ENCODE results near the gene DPPA5. TPM values are rescaled to one million over a fixed set of nuclear protein-coding genes. Genes with fewer than 3 reads are reported as not detected.

DPPA5 gene
- total RNA-seq, 1 experiment from 2014 or later, result not detected

DNA sequence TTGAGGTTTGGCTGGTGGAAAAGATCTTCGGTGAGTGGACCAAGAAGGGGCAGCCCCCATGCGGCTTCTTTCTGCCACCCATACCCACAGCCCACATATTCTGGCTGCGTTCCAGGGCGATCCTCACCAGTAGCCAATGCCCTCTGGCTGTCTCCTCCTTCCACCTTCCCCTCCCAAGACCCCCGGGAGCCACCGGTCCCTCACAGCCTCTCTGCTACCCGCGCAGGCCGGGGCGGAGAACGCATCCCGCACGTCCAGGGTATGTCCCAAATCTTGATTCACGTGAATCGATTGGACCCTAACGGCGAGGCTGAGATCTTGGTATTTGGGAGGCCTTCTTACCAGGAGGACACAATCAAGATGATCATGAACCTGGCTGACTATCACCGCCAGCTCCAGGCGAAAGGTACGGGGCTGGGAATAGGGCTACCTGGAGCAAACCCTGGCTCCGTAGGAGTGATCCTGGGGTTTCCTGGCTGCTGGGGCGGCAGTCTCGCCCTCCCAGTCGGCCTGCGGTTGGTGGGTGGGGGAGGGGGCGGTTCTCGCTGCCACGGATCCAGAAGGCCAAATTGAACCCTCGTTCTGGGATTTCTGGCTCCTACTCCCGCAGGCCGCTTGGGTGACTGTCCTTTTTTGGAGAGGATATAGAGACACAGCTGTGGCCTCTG, 8.9 kb upstream of the DPPA5 start (continued):
- TF ChIP-seq YY1 (IDR thresholded peaks at IDR 0.05; ENCODE audit: extremely low read depth, insufficient replicate concordance, low read depth, low read length) (no peak), ZNF274 (IDR thresholded peaks at IDR 0.05; ENCODE audit: low read depth, low read length) (no peak), POLR2A (IDR thresholded peaks at IDR 0.05; ENCODE audit: borderline replicate concordance, extremely low read depth, insufficient read depth, insufficient read length) (no peak), ZFX (IDR thresholded peaks at IDR 0.05) (no peak), EGR1 (IDR thresholded peaks at IDR 0.05; ENCODE audit: low read depth) (no peak), POLR2AphosphoS5 (IDR thresholded peaks at IDR 0.05; ENCODE audit: low read depth, low read length) (no peak), EZH2 (IDR thresholded peaks at IDR 0.05) (no peak)

DNA sequence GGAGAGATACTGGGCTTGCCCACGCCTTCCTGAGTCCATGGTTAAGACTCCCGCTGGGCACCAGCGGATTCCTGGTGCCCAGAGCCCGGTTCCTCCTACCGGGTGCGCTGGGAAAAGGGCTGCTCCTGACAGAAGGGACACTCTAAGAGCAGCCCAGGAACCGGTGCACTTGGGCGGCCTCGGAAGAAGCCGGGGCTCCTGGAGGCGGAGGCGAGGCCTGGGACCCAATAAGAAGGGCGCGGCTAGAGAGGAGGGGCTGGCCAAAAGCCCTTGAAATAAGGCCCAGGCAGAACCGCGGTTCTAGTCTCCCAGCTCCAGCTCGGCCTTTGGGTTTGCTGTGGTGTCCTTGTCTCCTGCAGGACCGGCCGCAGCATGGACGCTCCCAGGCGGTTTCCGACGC, 8.3 kb upstream of the DPPA5 start, which contains the start of gene KHDC3L:
KHDC3L (plus strand) TSS at position 301 of the 400 bp plus-strand sequence; CDS start at position 373, 72 bp downstream.
- H2AFZ ChIP-seq (ENCODE audit: low read depth, low read length, poor library complexity, severe bottlenecking), result no peak within 1 kb of the TSS
- no peak within 1 kb of the TSS for H3K9ac ChIP-seq (ENCODE audit: low read length)
- ATAC-seq, result no peak
- no peaks in the 10 kb centered on the region for H4K20me1 ChIP-seq (ENCODE audit: insufficient read depth)
- ChIA-PET CTCF (no interaction called here), POLR2A (no interaction called here), RAD21 (ENCODE audit: low non-redundant PET in 1 of 2, low total read pairs in 2 of 2, uncharacterized antibody in 2 of 2, unreplicated experiment in 2 of 2) (no interaction called here)
- no TSS peak for BruUV-seq (replicated peaks)
- no peak within 1 kb of the TSS for H3K27ac ChIP-seq (ENCODE audit: low read depth, low read length)
- no peaks in the 10 kb centered on the region for H3K4me1 ChIP-seq (ENCODE audit: control insufficient read depth in 1 of 2, insufficient read depth in 2 of 2, low read length in 2 of 2)
- no peaks in the 10 kb centered on the region for H3K36me3 ChIP-seq (ENCODE audit: control insufficient read depth in 1 of 2, insufficient read depth in 2 of 2, low read length in 2 of 2)
- H3K79me2 ChIP-seq (ENCODE audit: insufficient read depth, low read length), result no peaks in the 10 kb centered on the region
- TF ChIP-seq CBX3 (IDR thresholded peaks at IDR 0.05; ENCODE audit: low read depth) (no peak), SP1 (IDR thresholded peaks at IDR 0.05; ENCODE audit: low read depth) (no peak), JUND (IDR thresholded peaks at IDR 0.05) (no peak), EGR1 (IDR thresholded peaks at IDR 0.05; ENCODE audit: low read depth) (no peak), CEBPB (IDR thresholded peaks at IDR 0.05; ENCODE audit: low read depth) (no peak), RAD21 (IDR thresholded peaks at IDR 0.05; ENCODE audit: low read depth) (no peak), ZNF274 (IDR thresholded peaks at IDR 0.05; ENCODE audit: low read depth, low read length) (no peak), ELF1 (IDR thresholded peaks at IDR 0.05; ENCODE audit: borderline replicate concordance, low read depth) (no peak), POLR2AphosphoS5 (IDR thresholded peaks at IDR 0.05; ENCODE audit: low read depth, low read length) (no peak), FOSL1 (IDR thresholded peaks at IDR 0.05; ENCODE audit: low read depth) (no peak), ZFX (IDR thresholded peaks at IDR 0.05) (no peak), SIN3A (IDR thresholded peaks at IDR 0.05; ENCODE audit: low read depth) (no peak)
- TF ChIP-seq, protein P1, sequence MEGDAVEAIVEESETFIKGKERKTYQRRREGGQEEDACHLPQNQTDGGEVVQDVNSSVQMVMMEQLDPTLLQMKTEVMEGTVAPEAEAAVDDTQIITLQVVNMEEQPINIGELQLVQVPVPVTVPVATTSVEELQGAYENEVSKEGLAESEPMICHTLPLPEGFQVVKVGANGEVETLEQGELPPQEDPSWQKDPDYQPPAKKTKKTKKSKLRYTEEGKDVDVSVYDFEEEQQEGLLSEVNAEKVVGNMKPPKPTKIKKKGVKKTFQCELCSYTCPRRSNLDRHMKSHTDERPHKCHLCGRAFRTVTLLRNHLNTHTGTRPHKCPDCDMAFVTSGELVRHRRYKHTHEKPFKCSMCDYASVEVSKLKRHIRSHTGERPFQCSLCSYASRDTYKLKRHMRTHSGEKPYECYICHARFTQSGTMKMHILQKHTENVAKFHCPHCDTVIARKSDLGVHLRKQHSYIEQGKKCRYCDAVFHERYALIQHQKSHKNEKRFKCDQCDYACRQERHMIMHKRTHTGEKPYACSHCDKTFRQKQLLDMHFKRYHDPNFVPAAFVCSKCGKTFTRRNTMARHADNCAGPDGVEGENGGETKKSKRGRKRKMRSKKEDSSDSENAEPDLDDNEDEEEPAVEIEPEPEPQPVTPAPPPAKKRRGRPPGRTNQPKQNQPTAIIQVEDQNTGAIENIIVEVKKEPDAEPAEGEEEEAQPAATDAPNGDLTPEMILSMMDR (IDR thresholded peaks at IDR 0.05 in 2 of 3, conservative IDR thresholded peaks at IDR 0.05 in 1 of 3; ENCODE audit: borderline replicate concordance in 1 of 3, insufficient read depth in 1 of 3, low read depth in 2 of 3, low read length in 2 of 3), result no peak
- TF ChIP-seq, protein P2, sequence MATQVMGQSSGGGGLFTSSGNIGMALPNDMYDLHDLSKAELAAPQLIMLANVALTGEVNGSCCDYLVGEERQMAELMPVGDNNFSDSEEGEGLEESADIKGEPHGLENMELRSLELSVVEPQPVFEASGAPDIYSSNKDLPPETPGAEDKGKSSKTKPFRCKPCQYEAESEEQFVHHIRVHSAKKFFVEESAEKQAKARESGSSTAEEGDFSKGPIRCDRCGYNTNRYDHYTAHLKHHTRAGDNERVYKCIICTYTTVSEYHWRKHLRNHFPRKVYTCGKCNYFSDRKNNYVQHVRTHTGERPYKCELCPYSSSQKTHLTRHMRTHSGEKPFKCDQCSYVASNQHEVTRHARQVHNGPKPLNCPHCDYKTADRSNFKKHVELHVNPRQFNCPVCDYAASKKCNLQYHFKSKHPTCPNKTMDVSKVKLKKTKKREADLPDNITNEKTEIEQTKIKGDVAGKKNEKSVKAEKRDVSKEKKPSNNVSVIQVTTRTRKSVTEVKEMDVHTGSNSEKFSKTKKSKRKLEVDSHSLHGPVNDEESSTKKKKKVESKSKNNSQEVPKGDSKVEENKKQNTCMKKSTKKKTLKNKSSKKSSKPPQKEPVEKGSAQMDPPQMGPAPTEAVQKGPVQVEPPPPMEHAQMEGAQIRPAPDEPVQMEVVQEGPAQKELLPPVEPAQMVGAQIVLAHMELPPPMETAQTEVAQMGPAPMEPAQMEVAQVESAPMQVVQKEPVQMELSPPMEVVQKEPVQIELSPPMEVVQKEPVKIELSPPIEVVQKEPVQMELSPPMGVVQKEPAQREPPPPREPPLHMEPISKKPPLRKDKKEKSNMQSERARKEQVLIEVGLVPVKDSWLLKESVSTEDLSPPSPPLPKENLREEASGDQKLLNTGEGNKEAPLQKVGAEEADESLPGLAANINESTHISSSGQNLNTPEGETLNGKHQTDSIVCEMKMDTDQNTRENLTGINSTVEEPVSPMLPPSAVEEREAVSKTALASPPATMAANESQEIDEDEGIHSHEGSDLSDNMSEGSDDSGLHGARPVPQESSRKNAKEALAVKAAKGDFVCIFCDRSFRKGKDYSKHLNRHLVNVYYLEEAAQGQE (IDR thresholded peaks at IDR 0.05; ENCODE audit: low read depth), result no peak
- TF ChIP-seq, protein P3, sequence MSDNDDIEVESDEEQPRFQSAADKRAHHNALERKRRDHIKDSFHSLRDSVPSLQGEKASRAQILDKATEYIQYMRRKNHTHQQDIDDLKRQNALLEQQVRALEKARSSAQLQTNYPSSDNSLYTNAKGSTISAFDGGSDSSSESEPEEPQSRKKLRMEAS (IDR thresholded peaks at IDR 0.05), result no peak
- no peak for DNase-seq (ENCODE audit: low read depth, low spot score)
- H3K4me2 ChIP-seq (ENCODE audit: low read length), result no peak within 1 kb of the TSS
- no peaks in the 10 kb centered on the region for H3K27me3 ChIP-seq (ENCODE audit: insufficient read depth, low read length)
- H3K9me2 ChIP-seq (ENCODE audit: insufficient read depth), result no peaks in the 10 kb centered on the region
- H3K9me3 ChIP-seq (ENCODE audit: control insufficient read depth in 1 of 2, insufficient read depth in 1 of 2, low read depth in 1 of 2, low read length in 2 of 2), result no peaks in the 10 kb centered on the region
- intact Hi-C loops (cut with micrococcal nuclease), result no loop called here
- no peak within 1 kb of the TSS for H3K4me3 ChIP-seq (replicated peaks in 1 of 2; ENCODE audit: low read depth in 1 of 2, low read length in 2 of 2)

All from HCT116 (cell line).